ENCODE measurements around the gene MXI1. TPM values are rescaled to one million over a fixed set of nuclear protein-coding genes. Genes with fewer than 3 reads are reported as not detected.

The MXI1 gene
- total RNA-seq, 1 donor from 2014 or later, result 17.2 TPM

GRCh38 chr10:110205051-110205675, 2.2 kb upstream of the MXI1 start:
- Histone ChIP-seq H3K4me3 (ENCODE audit: low read length in 3 of 3) (no peak overlapping the region), H3K36me3 (ENCODE audit: control insufficient read depth in 3 of 3, insufficient read depth in 3 of 3, low read length in 3 of 3) (no peaks in the 10 kb centered on the region), H3K27me3 (ENCODE audit: control insufficient read depth in 3 of 3, insufficient read depth in 3 of 3, low read length in 3 of 3) (peaks cover 0 to 3% (median 0%) of the 10 kb centered on the region in 3 donors), H3K9ac (ENCODE audit: low read depth in 1 of 3, low read length in 3 of 3) (no peak overlapping the region), H3K9me3 (ENCODE audit: control insufficient read depth in 3 of 3, low read length in 3 of 3) (no peaks in the 10 kb centered on the region), H3K4me1 (ENCODE audit: control insufficient read depth in 3 of 3, insufficient read depth in 3 of 3, low read length in 3 of 3) (peaks cover 0 to 10% (median 4%) of the 10 kb centered on the region in 3 donors), H3K27ac (ENCODE audit: low read depth, low read length) (no peak overlapping the region)

- Histone ChIP-seq H3K4me3 (ENCODE audit: low read length in 3 of 3) (peak overlapping the region; percentile 95 to 97 (median 96)), H3K9ac (ENCODE audit: low read depth in 1 of 3, low read length in 3 of 3) (peak overlapping the region; percentile 70 to 98 (median 81)), H3K4me1 (ENCODE audit: control insufficient read depth in 3 of 3, insufficient read depth in 3 of 3, low read length in 3 of 3) (peaks cover 8 to 20% (median 14%) of the 10 kb centered on the region in 3 donors), H3K9me3 (ENCODE audit: control insufficient read depth in 3 of 3, low read length in 3 of 3) (no peaks in the 10 kb centered on the region), H3K27me3 (ENCODE audit: control insufficient read depth in 3 of 3, insufficient read depth in 3 of 3, low read length in 3 of 3) (peaks cover 0 to 3% (median 0%) of the 10 kb centered on the region in 3 donors), H3K27ac (ENCODE audit: low read depth, low read length) (peak overlapping the region; percentile 56), H3K36me3 (ENCODE audit: control insufficient read depth in 3 of 3, insufficient read depth in 3 of 3, low read length in 3 of 3) (no peaks in the 10 kb centered on the region)
Measured at GRCh38 chr10:110207805-110208613, 604 bp downstream of the MXI1 start.

GRCh38 chr10:110208614-110209453, 1.4 kb downstream of the MXI1 start:
- H3K4me1 ChIP-seq (ENCODE audit: control insufficient read depth in 3 of 3, insufficient read depth in 3 of 3, low read length in 3 of 3), result peaks cover 8 to 20% (median 14%) of the 10 kb centered on the region in 3 donors
- H3K9me3 ChIP-seq (ENCODE audit: control insufficient read depth in 3 of 3, low read length in 3 of 3), result no peaks in the 10 kb centered on the region

GRCh38 chr10:110209454-110209925, 2.1 kb downstream of the MXI1 start:
- Histone ChIP-seq H3K36me3 (ENCODE audit: control insufficient read depth in 3 of 3, insufficient read depth in 3 of 3, low read length in 3 of 3) (no peaks in the 10 kb centered on the region), H3K4me3 (ENCODE audit: low read length in 3 of 3) (peak overlapping the region; percentile 95 to 97 (median 96)), H3K9ac (ENCODE audit: low read depth in 1 of 3, low read length in 3 of 3) (peak overlapping the region; percentile 82 to 98 (median 92)), H3K4me1 (ENCODE audit: control insufficient read depth in 3 of 3, insufficient read depth in 3 of 3, low read length in 3 of 3) (peaks cover 8 to 20% (median 14%) of the 10 kb centered on the region in 3 donors), H3K9me3 (ENCODE audit: control insufficient read depth in 3 of 3, low read length in 3 of 3) (no peaks in the 10 kb centered on the region), H3K27me3 (ENCODE audit: control insufficient read depth in 3 of 3, insufficient read depth in 3 of 3, low read length in 3 of 3) (peaks cover 0 to 3% (median 0%) of the 10 kb centered on the region in 3 donors), H3K27ac (ENCODE audit: low read depth, low read length) (peak overlapping the region; percentile 96)

More at GRCh38 chr10:110208614-110209453, 1.4 kb downstream of the MXI1 start:
- Histone ChIP-seq H3K9ac (ENCODE audit: low read depth in 1 of 3, low read length in 3 of 3) (peak overlapping the region; percentile 82 to 98 (median 92)), H3K4me3 (ENCODE audit: low read length in 3 of 3) (peak overlapping the region; percentile 95 to 97 (median 96)), H3K36me3 (ENCODE audit: control insufficient read depth in 3 of 3, insufficient read depth in 3 of 3, low read length in 3 of 3) (no peaks in the 10 kb centered on the region), H3K27me3 (ENCODE audit: control insufficient read depth in 3 of 3, insufficient read depth in 3 of 3, low read length in 3 of 3) (peaks cover 0 to 3% (median 0%) of the 10 kb centered on the region in 3 donors), H3K27ac (ENCODE audit: low read depth, low read length) (peak overlapping the region; percentile 96)

- H3K27me3 ChIP-seq (ENCODE audit: control insufficient read depth in 3 of 3, insufficient read depth in 3 of 3, low read length in 3 of 3), result peaks cover 0 to 3% (median 0%) of the 10 kb centered on the region in 3 donors
- H3K9me3 ChIP-seq (ENCODE audit: control insufficient read depth in 3 of 3, low read length in 3 of 3), result no peaks in the 10 kb centered on the region
- H3K4me3 ChIP-seq (ENCODE audit: low read length in 3 of 3), result peak overlapping the region; percentile 95 to 97 (median 96)
- H3K4me1 ChIP-seq (ENCODE audit: control insufficient read depth in 3 of 3, insufficient read depth in 3 of 3, low read length in 3 of 3), result peaks cover 8 to 20% (median 14%) of the 10 kb centered on the region in 3 donors
- no peaks in the 10 kb centered on the region for H3K36me3 ChIP-seq (ENCODE audit: control insufficient read depth in 3 of 3, insufficient read depth in 3 of 3, low read length in 3 of 3)
- peak overlapping the region; percentile 85 to 99 (median 96) for H3K9ac ChIP-seq (ENCODE audit: low read depth in 1 of 3, low read length in 3 of 3)
- H3K27ac ChIP-seq (ENCODE audit: low read depth, low read length), result peak overlapping the region; percentile 96
Measured at GRCh38 chr10:110209926-110210673, 2.7 kb downstream of the MXI1 start.

GRCh38 chr10:110210674-110211464, 3.5 kb downstream of the MXI1 start:
- Histone ChIP-seq H3K36me3 (ENCODE audit: control insufficient read depth in 3 of 3, insufficient read depth in 3 of 3, low read length in 3 of 3) (no peaks in the 10 kb centered on the region), H3K9me3 (ENCODE audit: control insufficient read depth in 3 of 3, low read length in 3 of 3) (no peaks in the 10 kb centered on the region), H3K9ac (ENCODE audit: low read depth in 1 of 3, low read length in 3 of 3) (peak overlapping the region; percentile 85 to 99 (median 96)), H3K4me1 (ENCODE audit: control insufficient read depth in 3 of 3, insufficient read depth in 3 of 3, low read length in 3 of 3) (peaks cover 8 to 24% (median 14%) of the 10 kb centered on the region in 3 donors), H3K27me3 (ENCODE audit: control insufficient read depth in 3 of 3, insufficient read depth in 3 of 3, low read length in 3 of 3) (peaks cover 0 to 3% (median 0%) of the 10 kb centered on the region in 3 donors), H3K4me3 (ENCODE audit: low read length in 3 of 3) (peak overlapping the region; percentile 86 to 97 (median 95)), H3K27ac (ENCODE audit: low read depth, low read length) (peak overlapping the region; percentile 96)

- H3K9ac ChIP-seq (ENCODE audit: low read depth in 1 of 3, low read length in 3 of 3), result peak overlapping the region; percentile 17 to 99 (median 83)
Measured at GRCh38 chr10:110211465-110211843, 4.0 kb downstream of the MXI1 start.

GRCh38 chr10:110212119-110213006, 5.0 kb downstream of the MXI1 start:
- Histone ChIP-seq H3K9ac (ENCODE audit: low read depth in 1 of 3, low read length in 3 of 3) (peak overlapping the region in 1 of 3 donors; percentile 83), H3K27ac (ENCODE audit: low read depth, low read length) (no peak overlapping the region), H3K4me3 (ENCODE audit: low read length in 3 of 3) (peak overlapping the region in 1 of 3 donors; percentile 95), H3K27me3 (ENCODE audit: control insufficient read depth in 3 of 3, insufficient read depth in 3 of 3, low read length in 3 of 3) (peaks cover 0 to 3% (median 0%) of the 10 kb centered on the region in 3 donors), H3K36me3 (ENCODE audit: control insufficient read depth in 3 of 3, insufficient read depth in 3 of 3, low read length in 3 of 3) (no peaks in the 10 kb centered on the region), H3K4me1 (ENCODE audit: control insufficient read depth in 3 of 3, insufficient read depth in 3 of 3, low read length in 3 of 3) (peaks cover 4 to 24% (median 14%) of the 10 kb centered on the region in 3 donors), H3K9me3 (ENCODE audit: control insufficient read depth in 3 of 3, low read length in 3 of 3) (no peaks in the 10 kb centered on the region)

More at GRCh38 chr10:110211465-110211843, 4.0 kb downstream of the MXI1 start:
- peak overlapping the region; percentile 96 for H3K27ac ChIP-seq (ENCODE audit: low read depth, low read length)
- H3K36me3 ChIP-seq (ENCODE audit: control insufficient read depth in 3 of 3, insufficient read depth in 3 of 3, low read length in 3 of 3), result no peaks in the 10 kb centered on the region
- peak overlapping the region; percentile 68 to 97 (median 95) for H3K4me3 ChIP-seq (ENCODE audit: low read length in 3 of 3)
- H3K4me1 ChIP-seq (ENCODE audit: control insufficient read depth in 3 of 3, insufficient read depth in 3 of 3, low read length in 3 of 3), result peaks cover 8 to 24% (median 14%) of the 10 kb centered on the region in 3 donors
- H3K9me3 ChIP-seq (ENCODE audit: control insufficient read depth in 3 of 3, low read length in 3 of 3), result no peaks in the 10 kb centered on the region
- H3K27me3 ChIP-seq (ENCODE audit: control insufficient read depth in 3 of 3, insufficient read depth in 3 of 3, low read length in 3 of 3), result peaks cover 0 to 3% (median 0%) of the 10 kb centered on the region in 3 donors

Measured in skeletal muscle tissue (tissue), 4 donors.